ENCODE measurements around the gene CREG1. TPM values are rescaled to one million over a fixed set of nuclear protein-coding genes. Genes with fewer than 3 reads are reported as not detected.

The CREG1 gene
- total and polyA plus RNA-seq, 2 of the 8 experiments (the other 6 are each of a cell fraction or from before 2014, with no cell fraction given) = 29.8 to 30.1 TPM

DNA sequence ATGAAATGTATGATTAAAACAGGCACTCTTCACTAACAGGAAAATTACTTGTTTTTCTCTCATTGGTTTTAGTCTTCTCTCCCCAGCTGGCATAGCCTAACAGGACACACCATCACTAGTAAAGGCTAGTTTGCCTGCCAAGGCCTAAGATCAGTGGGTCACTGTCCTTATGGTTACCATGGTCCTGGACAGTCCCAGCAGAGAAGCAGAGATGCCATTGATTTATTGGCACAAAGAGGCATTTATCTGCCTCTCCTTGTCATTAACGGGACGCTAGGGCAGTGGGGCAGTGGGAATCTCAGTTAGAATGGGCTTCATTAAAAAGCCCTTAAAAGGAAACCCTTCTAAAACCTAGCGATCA, 49.1 kb downstream of the CREG1 start:
- FAIRE-seq = no peak
- H3K27ac ChIP-seq (ENCODE audit: low read depth, low read length) = no peak overlapping the region
- no peak overlapping the region for H3K18ac ChIP-seq (ENCODE audit: extremely low read depth, low read length)
- H3K14ac ChIP-seq (ENCODE audit: insufficient read length) = no peak overlapping the region
- 87% methylated on average over 3 of the region's 3 CpGs; no CpG with 5 or more reads in 1 of the 2 experiments for WGBS, 2 experiments (ENCODE audit: extremely low coverage in 1 of 2, insufficient coverage in 1 of 2, insufficient read length in 1 of 2, insufficient replicate concordance in 2 of 2, low coverage in 1 of 2, low lambda C conversion rate in 2 of 2, missing lambda C conversion rate in 1 of 2)
- no peaks in the 10 kb centered on the region for H3K23me2 ChIP-seq (ENCODE audit: low read depth, low read length)
- no peak overlapping the region for H2BK20ac ChIP-seq (ENCODE audit: low read length)
- H4K20me1 ChIP-seq (replicated peaks in 1 of 2; ENCODE audit: control insufficient read depth in 1 of 2, insufficient read depth in 2 of 2, low read length in 2 of 2) = no peaks in the 10 kb centered on the region
- H4K91ac ChIP-seq (replicated peaks; ENCODE audit: insufficient read length, low read length) = no peak overlapping the region
- CTCF ChIA-PET (ENCODE audit: partially characterized antibody) = interaction anchor here (1.1 to 1.8 kb wide), 3 partner anchors 29 to 66 kb away, joined by 3 to 11 read pairs (median 4); no protein-coding TSS in a partner anchor
- no peak for DNase-seq (ENCODE audit: low read depth in 1 of 2, low spot score in 2 of 2)
- peaks cover 0 to 2% (median 0%) of the 10 kb centered on the region in 4 experiments; a peak in 1 of 7 replicates for H3K27me3 ChIP-seq (replicated peaks in 1 of 4; ENCODE audit: control insufficient read depth in 3 of 4, extremely low read depth in 1 of 4, insufficient read depth in 3 of 4, low read length in 3 of 4)
- POLR2A ChIA-PET (ENCODE audit: partially characterized antibody) = no interaction called here
- H3K4me3 ChIP-seq (ENCODE audit: extremely low read depth in 1 of 4, insufficient read depth in 2 of 4, low read depth in 3 of 4, low read length in 4 of 4) = no peak overlapping the region
- no peaks in the 10 kb centered on the region for H3K79me1 ChIP-seq (ENCODE audit: low read depth, low read length)
- peaks cover 4 to 12% (median 9%) of the 10 kb centered on the region in 4 experiments; a peak in 5 of 7 replicates for H3K4me1 ChIP-seq (replicated peaks in 1 of 4; ENCODE audit: control insufficient read depth in 3 of 4, insufficient read depth in 4 of 4, low read length in 3 of 4)
- H3K4me2 ChIP-seq (ENCODE audit: insufficient read depth in 1 of 2, low read depth in 2 of 2, low read length in 2 of 2) = no peak overlapping the region
- TF ChIP-seq RBBP5 (IDR thresholded peaks at IDR 0.05; ENCODE audit: borderline replicate concordance, low read depth, low read length) = no peak
- TF ChIP-seq TEAD4 (IDR thresholded peaks at IDR 0.05; ENCODE audit: low read depth, low read length) = no peak
- TF ChIP-seq HDAC6 (IDR thresholded peaks at IDR 0.05; ENCODE audit: low read depth, low read length) = no peak
- no peak for TF ChIP-seq CHD1 (IDR thresholded peaks at IDR 0.05; ENCODE audit: low read depth, low read length)
- 0 out of 7 replicates have a peak overlapping the region, but pooled peaks of 1 of the 4 experiments have one; percentile 4 for H3K9ac ChIP-seq (replicated peaks in 1 of 4; ENCODE audit: extremely low read depth in 1 of 4, low read depth in 3 of 4, low read length in 3 of 4)
- no peak overlapping the region for H3K4ac ChIP-seq (replicated peaks; ENCODE audit: insufficient read length, low read depth, low read length)
- H3K36me3 ChIP-seq (ENCODE audit: control insufficient read depth in 2 of 4, insufficient read depth in 4 of 4, low read length in 3 of 4) = no peaks in the 10 kb centered on the region
- no peak overlapping the region for H4K8ac ChIP-seq (ENCODE audit: extremely low read depth, insufficient read depth, low read length)
- no peak overlapping the region for H2BK12ac ChIP-seq (ENCODE audit: low read depth, low read length)
- H4K5ac ChIP-seq (ENCODE audit: insufficient read length, low read depth, low read length) = no peak overlapping the region
- H2AK5ac ChIP-seq (ENCODE audit: low read depth, low read length) = no peak overlapping the region
- H2BK5ac ChIP-seq (ENCODE audit: low read depth, low read length) = no peak overlapping the region
- no peak overlapping the region for H2BK120ac ChIP-seq (replicated peaks; ENCODE audit: low read depth, low read length)
- no peak overlapping the region for H2AFZ ChIP-seq (ENCODE audit: low read length)
- H3K9me3 ChIP-seq (ENCODE audit: insufficient read depth in 2 of 2, low read depth in 1 of 2, low read length in 1 of 2) = no peaks in the 10 kb centered on the region
- H3K56ac ChIP-seq (replicated peaks; ENCODE audit: insufficient read length, low read depth, low read length) = no peak overlapping the region
- no peak overlapping the region for H2BK15ac ChIP-seq (ENCODE audit: low read length)
- H3K23ac ChIP-seq (ENCODE audit: insufficient read length) = no peak overlapping the region
- H3K79me2 ChIP-seq (ENCODE audit: control insufficient read depth in 1 of 2, insufficient read depth in 2 of 2, low read length in 2 of 2) = no peaks in the 10 kb centered on the region

All from H1 (cell line).